HG02981 (cell line): ENCODE data around the gene FNDC1.

Experiments
- ATAC-seq: cut with Tn5 transposase; IDR thresholded peaks from one replicate; pipeline ENCODE4 v1.9.1; 2021; ENCODE audit warnings: mild to moderate bottlenecking, moderate library complexity; ENCODE audit not compliant: unreplicated experiment

FNDC1 gene

DNA sequence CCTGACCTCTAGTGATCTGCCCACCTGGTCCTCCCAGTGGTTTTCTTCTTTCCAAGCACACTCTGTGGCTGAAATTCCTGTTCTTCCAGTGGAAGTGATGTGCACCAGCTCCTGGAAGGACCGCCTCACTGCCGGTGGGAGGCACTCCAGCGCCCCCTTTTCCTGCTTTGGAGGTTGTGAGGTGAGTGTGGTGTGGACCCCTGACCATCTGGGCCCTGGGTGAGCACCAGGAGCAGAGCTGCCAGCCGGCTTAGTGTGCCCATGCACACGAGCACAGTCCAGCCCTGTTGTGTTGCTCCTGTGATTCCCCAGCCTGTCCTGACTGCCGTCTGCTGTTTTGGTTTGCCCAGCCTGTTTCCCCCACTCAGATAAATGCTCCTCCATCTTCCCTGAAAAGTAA lies 134.6 kb downstream of the FNDC1 start:
- ATAC-seq, result no peak

DNA sequence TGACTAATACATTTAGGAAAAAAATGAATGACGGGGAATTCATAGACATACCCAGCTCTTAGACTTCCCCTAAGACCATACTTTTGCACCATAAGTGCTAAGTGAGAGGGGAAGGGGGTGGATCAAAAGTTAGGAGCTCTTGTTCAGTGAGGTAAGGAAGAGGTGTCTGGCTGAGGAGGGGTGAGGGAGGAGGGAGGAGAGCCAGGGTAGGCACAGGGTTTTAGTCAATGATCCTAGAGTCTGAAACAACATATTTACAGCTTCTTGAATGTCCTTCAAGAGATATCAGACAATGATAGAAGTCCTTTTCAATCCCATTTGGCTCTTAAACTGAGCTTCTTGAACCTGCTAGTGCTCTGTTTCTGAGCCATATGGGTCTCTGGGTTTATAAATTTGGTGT lies 135.4 kb downstream of the FNDC1 start:
- no peak for ATAC-seq

DNA sequence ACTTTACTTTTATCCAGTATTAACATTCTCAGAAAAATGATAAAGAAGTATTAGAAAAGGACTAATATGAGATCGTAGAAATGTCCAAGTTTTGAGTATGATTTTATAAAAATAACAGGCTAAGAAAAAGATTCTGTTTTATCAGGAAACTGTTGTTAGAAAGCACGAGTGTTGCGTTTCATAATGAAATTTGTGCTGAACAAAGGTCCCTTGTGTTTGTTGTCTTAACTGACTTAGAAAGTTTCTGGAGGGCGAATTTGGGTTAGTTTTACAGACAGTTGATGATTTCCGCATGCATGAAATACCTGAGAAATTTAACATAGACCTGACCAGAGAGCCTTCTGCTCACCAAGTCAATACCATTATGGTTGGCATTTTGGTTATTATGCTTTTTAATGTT lies 136.0 kb downstream of the FNDC1 start:
- ATAC-seq, result no peak

DNA sequence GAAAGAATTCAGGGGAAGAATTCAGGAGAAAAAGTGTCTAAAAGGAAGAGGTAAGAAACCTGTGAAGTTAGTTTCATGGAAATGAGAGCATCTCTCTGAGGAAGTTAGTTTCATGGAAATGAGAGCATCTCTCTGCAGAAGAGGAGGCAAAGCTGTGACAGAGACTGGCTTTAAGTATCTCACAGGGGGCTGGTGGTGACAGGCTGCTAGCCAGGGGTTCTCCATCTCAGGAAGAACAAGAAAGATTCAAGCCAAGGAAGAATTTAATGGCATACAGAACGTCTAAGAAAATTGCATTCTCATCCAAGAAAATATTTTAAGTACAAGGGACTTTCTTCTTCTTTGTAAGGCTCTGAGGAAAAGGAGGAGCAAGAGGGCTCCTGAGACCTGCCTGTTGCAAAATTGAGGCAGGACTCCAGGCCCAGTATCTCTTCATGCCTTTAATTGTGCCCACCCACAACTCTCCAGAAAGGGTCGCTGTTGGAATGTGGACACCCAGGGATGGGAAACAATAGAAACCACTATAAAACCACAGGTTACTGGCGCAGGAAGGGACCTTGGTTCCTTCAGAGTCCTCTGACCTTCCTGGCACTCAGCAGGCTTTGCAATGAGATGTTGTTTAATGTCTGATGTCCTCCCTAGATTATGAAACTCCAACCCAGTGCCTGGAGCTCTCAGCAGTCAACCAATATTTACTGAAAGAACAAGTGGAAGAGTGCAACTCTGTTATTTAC lies 136.8 kb downstream of the FNDC1 start:
- ATAC-seq, result no peak

DNA sequence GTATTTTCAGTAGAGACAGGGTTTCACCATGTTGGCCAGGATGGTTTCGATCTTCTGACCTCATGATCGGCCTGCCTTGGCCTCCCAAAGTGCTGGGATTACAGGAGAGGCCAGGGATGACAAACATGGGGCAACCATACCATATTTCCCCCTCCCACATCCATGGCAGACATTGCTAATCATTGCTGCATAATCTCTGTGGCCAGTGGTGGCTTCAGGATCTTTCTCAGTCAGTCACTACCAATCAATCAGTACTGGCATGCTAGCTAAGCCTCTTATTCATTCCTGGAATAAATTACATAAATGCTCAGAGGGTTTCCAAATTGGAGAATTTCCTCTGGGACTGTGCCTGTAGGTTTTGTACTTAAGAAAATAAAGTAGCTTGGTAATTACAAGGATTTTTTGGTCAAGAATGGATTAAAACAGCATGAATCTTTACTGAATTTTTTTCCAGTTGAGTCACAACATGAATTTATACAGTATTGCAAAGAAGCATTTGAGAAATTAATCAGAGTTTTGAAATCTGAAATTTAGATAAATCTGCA lies 138.1 kb downstream of the FNDC1 start:
- ATAC-seq, result no peak

DNA sequence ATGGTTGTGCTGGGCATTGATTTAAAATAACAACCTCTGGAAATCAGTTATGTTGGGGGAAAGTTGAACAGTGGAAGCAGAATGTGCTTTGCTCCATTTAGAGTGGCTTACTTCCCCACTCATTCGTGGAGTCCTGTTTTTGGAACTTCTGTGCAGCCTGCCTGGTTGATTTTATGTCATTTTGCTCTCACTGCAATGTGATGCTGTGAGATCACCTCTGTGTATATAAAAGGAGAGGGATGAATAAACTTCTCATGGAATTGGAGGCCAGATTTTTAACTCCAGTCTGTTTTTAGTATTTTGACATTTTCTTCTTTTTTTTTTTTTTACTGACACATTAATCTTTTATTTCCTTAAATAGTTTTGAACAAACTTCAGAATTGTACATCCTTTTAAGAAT lies 139.0 kb downstream of the FNDC1 start:
- ATAC-seq, result no peak

DNA sequence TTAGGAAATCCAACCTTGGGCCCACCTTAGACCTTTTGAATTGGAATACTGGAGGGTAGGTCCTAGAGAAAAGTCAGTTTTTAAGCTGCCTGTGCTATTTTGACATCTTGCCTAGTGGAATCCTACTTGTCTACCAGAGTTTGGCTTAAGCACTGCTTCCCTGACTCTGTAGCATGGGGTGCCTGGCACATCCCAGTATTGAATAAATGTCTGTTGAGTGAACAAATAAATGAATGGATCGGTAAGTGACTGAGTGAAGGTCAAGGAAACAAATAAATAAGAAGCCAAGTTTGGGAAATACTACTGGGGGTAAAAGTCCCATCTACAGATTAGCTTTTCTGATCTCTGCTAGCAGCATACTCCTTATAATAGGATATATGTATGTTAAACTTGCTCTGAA lies 140.5 kb downstream of the FNDC1 start:
- ATAC-seq, result no peak

DNA sequence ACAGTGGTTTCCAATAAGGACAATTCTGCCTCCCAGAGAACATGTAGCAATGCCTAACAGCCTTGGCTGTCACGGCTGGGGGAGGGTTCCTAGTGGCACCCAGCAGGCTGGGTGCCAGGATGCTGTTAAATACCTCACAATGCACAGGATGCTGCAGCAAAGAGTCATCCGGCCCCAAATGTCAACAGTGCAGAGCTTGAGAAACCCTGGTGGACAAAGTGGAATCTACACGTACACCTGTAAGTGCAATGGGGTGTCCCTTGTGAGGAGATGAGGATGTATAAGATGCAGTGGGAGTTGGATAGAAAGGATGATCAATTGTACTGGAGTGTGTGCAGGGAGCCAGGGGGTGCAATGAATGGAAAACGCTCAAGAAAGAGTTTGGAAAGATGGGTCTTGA lies 142.4 kb downstream of the FNDC1 start:
- no peak for ATAC-seq

DNA sequence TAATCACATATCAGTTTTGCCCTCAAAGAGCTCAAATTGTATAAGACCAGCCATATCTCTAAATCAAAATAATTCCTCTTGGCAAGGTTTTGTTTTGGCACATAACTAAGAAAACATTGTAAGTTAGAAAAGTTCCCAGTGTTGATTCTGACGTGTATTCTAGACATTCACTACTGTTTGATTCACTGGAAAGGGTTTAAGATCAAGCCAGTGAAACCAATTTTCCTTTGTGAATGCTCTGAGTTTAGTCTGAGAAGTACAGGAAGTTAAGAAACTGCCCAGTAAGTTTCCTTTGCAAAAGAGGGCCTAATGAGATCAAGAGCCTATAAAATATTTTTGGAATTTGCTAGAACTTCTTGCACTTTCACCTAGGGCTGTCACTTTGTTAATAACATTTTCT lies 143.0 kb downstream of the FNDC1 start:
- ATAC-seq, result no peak

DNA sequence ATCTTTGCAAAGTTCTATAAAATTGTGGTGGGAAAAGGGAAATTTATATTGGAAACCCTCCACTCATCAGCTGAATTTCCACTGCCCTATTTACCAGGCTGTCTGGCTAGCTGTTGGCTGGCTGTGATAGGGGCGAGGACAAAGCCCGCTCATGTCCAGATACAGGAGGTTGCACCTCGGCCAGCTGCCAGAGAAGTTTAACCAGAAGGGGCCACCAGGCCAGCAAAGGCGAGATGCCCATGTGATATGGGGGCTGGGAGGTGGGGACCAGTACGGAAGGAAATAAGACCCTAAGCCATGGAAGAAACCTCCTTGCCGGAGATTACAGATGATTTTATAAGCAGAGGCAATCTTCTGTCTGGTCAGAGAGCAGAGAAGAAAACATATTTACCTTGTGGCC lies 143.8 kb downstream of the FNDC1 start:
- ATAC-seq, result no peak

DNA sequence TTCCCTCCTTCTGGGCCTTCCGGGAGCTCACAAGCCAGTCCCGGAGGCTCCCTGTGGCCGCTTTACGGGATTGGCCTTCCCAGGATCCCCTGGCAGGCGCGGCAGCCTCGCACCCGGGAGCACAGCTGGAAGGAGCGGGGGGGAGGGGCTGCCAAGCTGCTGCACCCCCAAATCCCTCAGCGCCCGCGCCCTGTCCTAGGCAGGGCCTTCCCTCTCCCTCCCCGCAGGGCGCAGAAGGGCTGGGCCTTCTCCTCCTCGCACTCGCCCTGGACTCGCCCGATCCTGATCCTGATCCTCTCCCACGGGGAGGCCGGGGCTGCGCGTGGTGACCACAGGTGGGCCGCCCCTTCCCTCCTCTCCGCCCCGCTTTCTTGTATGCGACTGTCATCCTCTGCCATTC lies 146.4 kb downstream of the FNDC1 start:
- no peak for ATAC-seq

DNA sequence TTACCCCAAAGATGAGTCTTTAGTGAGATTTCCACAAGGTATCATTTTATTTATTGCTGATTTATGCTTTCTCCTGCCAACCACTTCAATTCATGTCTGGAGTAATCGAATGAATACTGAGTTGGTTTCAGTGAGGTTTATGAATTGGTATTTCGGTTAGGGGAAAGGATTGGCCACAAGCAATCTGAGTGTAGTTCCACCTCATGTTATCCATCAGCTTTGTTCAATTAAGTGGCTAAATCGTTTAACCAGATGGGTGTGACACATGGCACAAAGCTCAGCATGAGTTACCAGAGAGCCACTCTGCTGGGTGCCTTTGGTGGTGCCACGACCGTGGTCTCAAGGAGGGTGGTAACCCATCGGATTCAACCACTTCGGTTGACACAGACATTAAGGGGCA lies 148.2 kb downstream of the FNDC1 start:
- ATAC-seq, result no peak

DNA sequence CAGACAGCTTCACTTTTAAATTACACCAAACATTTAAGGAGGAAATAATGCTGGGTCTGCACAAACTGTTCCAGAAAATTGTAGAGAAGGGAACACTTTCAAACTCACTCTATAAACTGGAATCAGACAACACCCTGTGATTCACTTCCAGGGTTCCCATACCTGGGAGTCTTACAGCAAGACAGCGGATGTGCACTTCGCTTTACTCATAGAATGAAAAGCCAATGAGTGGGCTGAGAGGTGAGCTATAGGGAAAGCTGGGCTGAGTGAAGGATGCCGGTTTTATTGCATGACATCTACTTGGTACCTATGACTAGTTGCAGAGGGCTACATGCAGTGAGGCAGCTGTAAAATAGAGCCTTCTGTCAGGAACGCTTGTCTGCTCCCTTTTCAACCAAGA lies 152.1 kb downstream of the FNDC1 start:
- no peak for ATAC-seq
